Stimulated activated CD8-positive, alpha-beta memory T cell treated with anti-CD3 and anti-CD28 coated beads, Interleukin-4, amount 100 ng/mL, for 4 hours (primary cell): Measurements from ENCODE around the gene ATRN.
"Not testable (repeated sequence)": the region's sequence is repeated elsewhere in the genome, so short reads cannot be mapped to it uniquely, and the experiment has no call there.

ENCODE experiments used
- DNase-seq, 2 donors: peaks; one replicate each; pipeline ENCODE4 v3.0.0-alpha.2; 2020; ENCODE audit warnings: low read depth in 2 of 2, low spot score in 1 of 2

The ATRN gene

DNA sequence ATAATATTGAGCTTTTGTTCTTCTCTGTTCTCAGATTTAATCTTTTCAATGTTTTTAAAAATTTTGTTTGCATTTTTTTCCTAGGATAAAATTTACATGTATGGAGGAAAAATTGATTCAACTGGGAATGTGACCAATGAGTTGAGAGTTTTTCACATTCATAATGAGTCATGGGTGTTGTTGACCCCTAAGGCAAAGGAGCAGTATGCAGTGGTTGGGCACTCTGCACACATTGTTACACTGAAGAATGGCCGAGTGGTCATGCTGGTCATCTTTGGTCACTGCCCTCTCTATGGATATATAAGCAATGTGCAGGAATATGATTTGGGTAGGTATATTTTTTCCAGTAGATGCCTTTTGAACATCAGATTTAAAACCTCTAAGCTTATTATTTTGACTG, 89.8 kb downstream of the ATRN start:
- no peak for DNase-seq

DNA sequence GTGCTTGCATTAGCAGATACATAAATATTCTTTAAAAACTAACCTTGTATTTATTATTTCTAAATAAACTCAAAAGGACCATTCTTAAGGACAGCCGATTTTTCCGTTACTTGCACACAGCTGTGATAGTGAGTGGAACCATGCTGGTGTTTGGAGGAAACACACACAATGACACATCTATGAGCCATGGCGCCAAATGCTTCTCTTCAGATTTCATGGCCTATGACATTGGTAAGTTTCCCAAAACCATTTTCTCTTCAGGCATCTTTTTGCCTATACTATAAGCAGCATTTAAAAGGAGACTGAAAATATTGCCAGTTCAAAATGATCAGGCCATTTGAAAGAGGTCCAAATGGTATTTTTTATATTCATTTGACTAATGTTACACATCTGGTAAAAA, 92.3 kb downstream of the ATRN start:
- DNase-seq: no peak

DNA sequence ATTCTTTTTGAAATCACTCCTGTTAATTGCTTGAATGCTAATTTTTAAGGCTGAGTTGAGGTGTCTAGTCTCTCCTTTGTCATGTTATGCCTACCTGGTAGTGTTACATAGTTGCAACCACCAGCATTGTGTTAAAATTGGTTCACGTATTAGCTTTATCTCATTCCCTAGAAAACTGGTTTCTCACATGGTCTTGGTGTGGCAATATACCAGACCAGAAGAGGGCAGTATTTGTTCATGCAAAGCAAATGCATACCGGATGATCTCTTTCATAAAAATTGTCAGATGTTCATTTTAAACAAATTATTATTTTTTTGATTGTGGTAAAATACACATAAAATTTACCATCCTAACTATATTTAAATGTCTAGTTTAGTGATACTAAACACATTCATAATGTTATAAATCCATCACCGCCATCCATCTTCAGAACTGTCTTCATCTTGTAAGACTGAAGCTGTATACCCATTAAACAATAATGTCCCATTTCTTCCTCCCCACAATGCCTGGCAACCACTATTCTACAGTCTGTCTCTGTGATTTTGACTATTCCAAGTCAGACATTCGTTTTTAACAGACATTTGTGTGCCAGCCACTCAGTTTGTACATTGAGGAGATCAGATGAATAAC, 92.8 kb downstream of the ATRN start:
- no peak for DNase-seq

DNA sequence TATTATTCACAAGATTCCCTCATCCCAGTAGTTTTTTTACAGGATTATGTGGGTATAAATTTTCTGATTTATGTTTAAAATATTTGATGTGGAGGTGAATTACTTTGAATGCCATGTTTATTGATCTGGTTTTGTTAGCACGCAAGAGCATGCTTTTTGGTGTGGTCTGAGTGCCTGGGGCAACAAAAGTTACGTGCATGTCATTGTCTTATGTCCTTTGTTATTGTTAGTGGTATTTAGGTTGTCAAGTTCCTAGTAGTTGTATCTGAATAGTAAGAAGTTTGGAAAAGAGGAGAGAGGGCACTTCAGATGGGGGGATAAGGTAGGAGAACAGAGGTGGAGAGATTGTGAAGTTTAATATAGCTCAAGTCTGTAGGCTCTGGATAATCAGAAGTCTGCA, 95.0 kb downstream of the ATRN start:
- DNase-seq: no peak

DNA sequence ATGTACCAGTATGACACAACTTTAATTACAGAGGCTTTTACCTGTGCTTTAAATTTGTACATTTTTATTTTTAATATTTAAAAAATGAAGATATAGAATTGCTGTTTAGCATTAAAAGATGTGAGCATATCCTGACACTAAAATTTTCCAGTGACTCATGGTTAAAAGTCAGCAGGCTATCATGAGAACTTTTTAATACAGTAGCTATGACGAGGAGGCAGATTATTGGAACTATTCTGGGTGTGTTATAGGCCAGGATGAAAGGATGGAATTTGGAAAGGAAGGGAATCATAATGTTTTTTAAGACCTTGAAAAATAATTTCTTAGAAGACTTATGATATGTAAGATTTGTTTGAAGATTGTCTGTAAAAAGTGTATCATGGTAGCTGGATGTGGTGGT, 101.3 kb downstream of the ATRN start:
- DNase-seq: no peak

DNA sequence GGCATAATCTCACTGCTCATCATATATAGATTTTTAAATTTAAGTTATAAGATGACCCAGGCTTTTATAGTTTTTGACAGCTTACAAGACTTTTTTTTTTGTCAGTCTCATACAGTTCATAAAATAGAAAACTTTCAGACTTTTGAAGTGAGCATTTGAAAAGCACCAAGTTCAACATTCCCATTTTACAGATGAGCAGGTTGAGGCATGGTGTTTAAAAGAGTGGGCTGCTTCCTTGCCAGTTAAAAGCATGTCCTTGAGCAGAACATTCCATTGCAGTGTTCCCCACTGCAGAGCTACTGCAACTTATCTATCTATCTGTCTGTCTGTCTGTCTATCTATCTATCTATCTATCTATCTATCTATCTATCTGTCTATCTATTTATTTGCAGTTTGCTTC, 105.5 kb downstream of the ATRN start:
- DNase-seq: no peak

DNA sequence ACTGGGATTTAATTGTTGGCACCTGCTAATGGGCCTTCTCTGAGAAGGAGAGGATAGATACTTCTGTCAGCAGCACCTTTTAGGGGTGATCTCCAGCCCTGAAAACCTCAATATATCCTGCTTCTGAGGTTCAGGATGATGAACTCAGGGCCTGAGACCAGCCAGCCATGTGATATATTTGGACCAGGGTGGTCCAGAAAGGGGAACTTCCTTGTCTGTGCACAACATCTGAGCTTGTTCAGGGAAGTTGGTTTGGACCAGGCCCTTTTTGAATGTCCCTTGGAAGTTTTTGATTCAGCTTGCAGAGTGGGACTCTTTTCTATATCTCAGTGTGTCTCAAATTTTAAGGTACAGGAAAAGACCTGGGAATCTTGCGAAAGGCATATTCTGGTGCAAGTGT, 106.5 kb downstream of the ATRN start:
- no peak for DNase-seq

DNA sequence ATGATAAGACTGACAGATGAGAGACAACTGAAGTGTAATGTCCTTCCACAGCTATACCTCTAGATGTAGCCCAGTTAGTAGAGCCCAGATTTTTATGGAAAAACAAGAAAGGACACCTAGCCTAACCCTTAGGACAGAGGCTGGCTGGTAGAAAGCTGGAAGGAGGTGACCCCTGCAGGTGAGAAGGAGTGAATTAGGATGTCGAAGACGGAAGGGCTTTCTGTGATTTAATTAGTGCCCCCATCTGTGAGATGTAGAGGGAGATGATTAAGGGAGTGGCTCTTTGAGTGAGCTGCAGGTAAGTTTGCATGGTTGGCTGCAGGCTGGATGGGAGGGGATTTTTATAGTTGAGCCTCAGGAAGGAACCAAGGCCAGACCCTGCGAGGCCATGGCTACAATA, 109.6 kb downstream of the ATRN start:
- DNase-seq: no peak

DNA sequence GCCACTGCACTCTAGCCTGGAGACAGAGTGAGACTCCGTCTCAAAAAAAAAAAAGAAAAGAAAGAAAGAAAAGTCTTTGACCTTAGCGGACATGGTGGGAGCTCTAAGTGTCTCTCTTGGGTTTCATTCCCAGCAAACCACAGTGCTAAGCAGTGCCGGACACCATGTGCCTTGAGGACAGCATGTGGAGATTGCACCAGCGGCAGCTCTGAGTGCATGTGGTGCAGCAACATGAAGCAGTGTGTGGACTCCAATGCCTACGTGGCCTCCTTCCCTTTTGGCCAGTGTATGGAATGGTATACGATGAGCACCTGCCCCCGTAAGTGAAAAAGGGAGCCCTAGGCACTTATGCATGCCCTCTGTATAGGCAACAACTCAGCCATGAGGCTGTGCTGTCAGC, 112.9 kb downstream of the ATRN start:
- DNase-seq: no peak

DNA sequence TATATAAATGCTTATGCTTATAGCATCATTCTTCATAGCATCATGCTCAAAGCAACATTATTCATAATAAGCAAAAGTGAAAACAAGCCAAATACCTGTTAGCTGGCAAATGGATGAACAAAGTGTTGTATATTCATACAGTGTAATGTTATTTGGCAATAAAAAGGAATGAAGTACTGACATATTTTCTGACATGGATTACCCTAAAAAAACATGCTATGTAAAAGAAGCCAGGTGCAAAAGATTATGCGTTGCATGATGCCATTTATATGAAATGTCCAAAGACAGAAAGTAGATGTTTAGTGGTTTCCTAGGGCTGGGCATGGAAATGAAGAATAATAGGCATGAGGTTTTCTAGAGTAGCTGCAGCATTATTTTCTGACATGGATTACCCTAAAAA, 115.3 kb downstream of the ATRN start:
- no peak for DNase-seq

DNA sequence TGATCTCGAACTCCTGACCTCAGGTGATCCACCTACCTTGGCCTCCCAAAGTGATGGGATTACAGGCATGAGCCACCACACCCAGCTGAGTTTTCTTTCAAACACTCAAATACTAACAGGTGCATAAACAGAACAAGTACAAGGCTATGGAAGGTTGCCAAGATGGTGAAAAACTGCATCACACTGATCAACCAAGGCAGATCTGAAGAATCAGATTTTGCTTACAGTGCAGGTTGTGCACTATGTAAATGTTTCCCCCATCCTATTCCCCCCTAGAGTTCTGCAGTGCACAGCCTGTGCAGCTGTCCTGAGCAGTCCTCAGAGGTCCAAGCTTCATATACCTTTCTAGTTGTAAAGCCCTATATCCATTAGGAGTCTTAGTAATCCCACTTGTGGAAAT, 119.3 kb downstream of the ATRN start:
- no peak for DNase-seq

DNA sequence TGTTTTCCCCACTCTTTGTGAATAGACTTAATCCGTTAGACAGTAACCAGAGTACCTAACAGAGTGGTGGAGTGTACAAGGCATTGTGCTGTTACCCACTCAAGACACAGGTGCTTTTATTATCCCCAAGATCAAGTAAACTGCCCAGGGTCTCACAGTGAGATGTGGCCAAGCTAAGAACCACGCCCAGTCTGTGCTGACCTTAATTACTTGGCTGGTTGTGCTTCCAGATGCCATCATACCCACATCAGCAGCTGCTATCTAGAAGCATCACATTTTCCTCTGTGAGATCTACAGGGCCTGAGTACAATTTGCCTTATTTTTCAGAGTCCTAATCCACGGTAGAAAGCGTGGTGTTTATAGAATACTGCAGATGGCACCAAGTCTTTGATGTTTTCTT, 122.1 kb downstream of the ATRN start:
- DNase-seq: no peak

DNA sequence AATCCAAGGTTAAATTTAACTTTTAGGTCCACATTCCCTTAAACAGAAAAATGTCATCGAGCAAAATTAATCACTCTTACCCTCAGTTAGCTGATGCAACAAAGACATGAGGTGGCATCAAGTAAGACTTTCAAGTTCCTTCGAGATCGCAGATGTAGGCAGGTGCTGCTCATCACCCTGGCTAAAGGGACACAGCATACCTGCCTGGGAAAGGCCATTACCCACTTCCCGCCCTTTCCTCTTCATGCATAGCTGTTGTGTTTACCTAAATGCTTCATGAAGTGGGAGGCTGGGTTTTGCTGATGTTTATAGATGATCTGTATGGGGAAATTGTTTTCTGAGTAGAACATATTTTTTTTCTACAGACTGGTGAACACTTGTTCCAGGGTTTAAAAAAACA, 124.7 kb downstream of the ATRN start:
- DNase-seq: no peak

DNA sequence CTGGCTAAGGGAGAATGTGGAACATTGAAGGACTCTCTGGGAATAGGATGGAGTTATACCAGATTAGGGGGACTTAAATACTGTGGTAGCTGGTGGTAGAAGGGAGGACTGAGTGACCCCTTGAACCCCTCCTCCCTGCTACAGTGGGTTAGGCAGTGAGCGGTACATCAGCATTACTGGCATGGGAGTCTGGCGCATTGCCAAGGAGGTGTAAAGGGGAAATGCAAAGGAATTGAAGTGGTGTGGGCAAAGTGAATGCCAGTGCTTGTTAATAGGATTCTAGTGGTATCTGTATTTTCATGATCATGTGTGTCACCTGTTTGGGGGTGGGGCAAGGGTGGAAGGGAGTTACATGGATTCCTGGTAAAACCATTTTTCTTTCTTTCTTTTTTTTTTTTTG, 132.3 kb downstream of the ATRN start:
- no peak for DNase-seq

DNA sequence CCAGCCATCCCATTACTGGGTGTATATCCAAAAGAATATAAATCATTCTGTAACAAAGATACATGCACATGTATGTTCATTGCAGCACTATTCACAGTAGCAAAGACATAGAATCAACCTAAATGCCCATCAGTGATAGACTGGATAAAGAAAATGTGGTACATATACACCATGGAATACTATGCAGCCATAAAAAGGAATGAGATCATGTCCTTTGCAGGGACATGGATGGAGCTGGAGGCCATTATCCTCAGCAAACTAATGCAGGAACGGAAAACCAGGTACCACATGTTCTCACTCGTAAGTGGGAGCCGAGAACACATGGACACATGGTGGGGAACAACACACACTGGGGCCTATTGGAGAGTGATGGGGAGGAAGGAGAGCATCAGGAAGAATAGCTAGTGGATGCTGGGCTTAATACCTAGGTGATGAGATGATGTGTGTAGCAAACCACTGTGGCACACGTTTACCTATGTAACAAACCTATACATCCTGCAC, 134.6 kb downstream of the ATRN start:
- DNase-seq: not testable (repeated sequence)

DNA sequence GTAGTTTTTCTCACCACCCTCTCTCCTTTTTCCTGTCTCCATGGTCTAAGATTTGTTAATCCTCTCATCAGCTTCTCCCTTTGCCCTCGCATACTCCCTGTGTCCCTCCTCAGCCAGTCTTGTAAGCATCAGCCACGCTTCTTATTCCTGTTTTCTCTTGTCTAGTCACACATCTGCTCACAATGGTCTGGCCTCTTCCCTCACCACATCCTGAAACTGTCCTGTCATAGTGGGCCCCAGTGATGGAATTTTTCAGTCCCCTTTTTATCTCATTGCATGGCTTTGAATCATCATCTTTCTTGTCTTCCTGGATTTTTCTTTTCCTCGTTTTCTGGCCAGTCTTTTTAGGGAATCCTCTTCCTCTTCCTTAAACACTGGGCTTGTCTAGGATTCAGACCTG, 135.2 kb downstream of the ATRN start:
- DNase-seq: no peak

DNA sequence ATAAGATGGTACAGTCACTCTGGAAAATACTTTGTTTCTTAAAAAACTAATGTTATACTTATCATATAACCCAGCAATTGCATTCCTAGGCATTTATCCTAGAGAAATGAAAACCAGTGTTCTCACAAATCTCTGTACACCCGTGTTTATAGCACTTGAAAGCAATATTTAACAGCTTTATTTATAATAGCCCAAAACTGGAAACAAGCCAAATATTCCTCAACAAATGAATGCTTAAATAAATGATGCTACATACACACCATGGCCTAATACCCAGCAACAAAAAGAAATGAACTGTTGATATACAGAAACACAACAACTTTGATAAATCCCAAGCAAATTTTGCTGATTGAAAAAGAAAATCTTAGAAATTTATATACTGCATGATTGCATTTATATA, 141.1 kb downstream of the ATRN start:
- no peak for DNase-seq

DNA sequence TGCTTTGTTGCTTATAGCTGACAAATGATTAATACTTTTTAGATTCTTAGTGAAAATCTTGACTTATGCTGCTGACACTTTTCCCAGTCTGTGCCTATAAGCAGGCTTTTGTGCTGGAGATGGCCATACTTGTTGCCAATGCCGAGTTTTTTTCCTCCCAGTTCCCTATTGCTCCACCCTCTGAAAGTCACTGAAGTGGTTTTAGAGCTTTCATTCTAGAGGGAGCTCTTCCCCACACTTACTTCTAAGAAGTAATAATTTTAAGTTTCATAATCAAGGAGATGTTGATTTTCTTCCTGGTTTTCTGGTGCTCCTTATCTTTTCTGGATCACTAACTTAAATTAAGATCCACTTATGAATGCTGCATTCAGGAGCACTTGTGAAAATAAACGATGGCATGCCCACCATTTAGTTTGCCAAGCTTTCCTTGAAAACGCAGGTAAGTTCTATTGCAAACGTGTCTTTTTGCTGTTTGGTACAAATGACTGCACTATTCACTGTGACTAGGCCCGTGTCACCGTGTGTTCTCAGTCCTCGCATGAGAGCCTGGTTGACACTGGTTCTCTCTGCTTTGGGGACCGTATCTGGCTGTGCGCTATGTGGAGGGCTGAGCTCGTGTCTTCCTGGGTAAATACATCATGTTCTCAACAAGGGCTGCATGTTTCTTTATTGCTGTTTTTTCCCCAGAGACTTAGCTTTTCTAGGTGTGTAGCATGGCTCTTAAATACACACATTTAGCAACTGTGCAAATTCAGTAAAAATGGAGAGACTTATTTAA, 142.2 kb downstream of the ATRN start:
- DNase-seq: no peak

DNA sequence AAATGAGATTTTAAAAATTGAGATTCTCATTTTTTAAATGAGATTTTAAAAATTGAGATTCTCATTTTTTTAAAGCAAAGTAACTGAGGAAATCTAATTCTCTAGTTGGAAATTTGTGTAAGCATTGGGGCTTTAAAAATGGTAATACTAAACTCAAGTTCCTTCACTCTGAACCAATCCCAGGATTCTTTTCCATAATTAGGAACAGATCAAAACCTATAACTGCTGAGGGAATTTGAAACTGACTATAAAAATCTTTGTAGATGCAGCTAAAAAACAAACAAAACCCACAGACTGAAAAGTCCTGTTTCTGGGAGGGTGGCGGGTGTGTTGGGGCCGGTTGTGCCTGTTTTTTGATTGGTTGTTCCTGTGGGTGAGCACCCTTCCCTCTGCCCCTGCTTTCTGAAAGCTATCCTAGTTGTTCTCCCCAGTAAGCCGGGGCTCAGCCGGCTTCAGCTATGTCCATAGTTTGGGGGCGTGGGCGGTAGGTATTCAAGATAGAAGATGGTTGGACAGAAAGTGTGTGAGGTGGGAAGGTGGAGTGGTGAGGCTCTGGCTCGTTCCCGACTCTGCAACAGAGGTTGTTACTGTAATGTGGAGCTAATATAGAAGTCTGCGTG, 143.1 kb downstream of the ATRN start:
- DNase-seq: no peak

DNA sequence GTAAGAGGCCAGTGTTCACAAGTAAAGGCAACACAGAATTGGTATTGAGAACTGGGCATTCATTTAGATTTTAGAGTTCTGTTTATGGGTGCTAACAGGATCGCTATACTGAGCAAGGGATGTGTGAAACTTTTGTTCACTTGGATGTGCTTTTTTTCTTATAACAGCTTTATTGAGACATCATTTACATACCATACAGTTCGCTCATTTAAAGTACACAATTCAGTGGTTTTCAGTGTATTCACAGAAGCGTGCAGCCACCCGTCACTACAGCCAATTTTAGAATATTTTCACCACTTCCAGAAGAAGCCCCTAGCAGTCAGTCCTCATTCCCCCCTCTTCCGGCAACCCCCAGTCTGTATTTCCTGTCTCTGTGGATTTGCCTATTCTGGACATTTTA, 143.6 kb downstream of the ATRN start:
- no peak for DNase-seq

DNA sequence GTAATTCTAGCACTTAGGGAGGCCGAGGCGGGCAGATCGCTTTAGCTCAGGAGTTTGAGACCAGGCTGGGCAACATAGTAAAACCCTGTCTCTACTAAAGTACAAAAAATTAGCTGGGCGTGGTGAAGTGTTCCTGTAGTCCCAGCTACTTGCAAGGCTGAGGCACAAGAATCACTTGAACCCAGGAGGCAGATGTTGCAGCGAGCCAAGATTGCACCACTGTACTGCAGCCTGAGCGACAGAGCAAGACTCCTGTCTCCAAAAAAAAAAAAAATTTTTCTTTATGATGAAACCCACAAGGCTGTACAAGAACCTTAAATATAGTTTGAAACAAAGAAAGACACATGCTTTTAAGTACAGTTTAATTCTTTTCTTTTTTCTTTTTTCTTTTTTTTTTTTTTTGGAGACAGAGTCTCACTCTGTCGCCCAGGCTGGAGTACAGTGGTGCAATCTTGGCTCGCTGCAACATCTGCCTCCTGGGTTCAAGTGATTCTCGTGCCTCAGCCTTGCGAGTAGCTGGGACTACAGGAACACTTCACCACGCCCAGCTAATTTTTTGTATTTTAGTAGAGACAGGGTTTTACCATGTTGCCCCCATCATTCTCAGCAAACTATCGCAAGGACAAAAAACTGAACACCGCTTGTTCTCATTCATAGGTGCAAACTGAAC, 144.5 kb downstream of the ATRN start:
- DNase-seq: not testable (repeated sequence)

DNA sequence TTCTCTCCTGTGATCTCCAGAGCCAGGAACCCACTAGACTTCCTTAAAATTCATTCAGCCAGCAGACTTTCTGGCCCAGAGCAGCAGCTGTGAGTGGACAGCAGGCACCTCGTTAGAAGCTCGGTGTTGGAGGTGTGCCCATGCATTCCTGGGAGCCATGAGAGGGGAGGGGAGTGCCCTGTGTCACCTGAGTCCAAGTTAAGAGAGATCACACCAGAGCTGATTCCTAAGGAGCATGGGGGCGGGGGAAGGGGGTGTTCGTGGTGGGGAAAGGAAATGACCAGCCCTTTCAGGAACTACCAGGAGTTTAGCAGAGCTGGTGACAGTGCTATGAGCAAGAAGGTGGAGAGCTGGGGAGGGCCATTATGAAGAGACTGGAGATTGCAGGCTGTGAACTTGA, 145.4 kb downstream of the ATRN start:
- no peak for DNase-seq
